ENCODE measurements around the gene E2F2. TPM values are rescaled to one million over a fixed set of nuclear protein-coding genes. Genes with fewer than 3 reads are reported as not detected.

The E2F2 gene
- total RNA-seq, 2 experiments from 2014 or later = 31.3 to 33.8 TPM

- H3K27me3 Mint-ChIP-seq (ENCODE audit: low read depth) = peaks cover 15% of the 10 kb centered on the region
- no peaks in the 10 kb centered on the region for H3K9me3 Mint-ChIP-seq
- intact Hi-C loops (cut with micrococcal nuclease) = loop anchor here (1.0 to 5.0 kb wide), 3 partner anchors 56 to 115 kb away; partner anchors contain the start of gene TCEA3
- H3K36me3 Mint-ChIP-seq (ENCODE audit: low read depth) = no peaks in the 10 kb centered on the region
- peak within 1 kb of the TSS; percentile 83 for H3K4me3 Mint-ChIP-seq
- peak within 1 kb of the TSS; percentile 30 for H3K27ac Mint-ChIP-seq
- CTCF ChIA-PET = interaction anchor here (1.5 to 2.2 kb wide), 2 partner anchors 12 to 80 kb away, joined by 3 to 9 read pairs; no protein-coding TSS in a partner anchor
- H3K4me1 Mint-ChIP-seq (ENCODE audit: low read depth) = peaks cover 12% of the 10 kb centered on the region
- DNase-seq = peak; percentile 30
Measured at GRCh38 chr1:23483321-23484252, 47.4 kb downstream of the E2F2 start, which contains the start of gene ASAP3. Gene ASAP3, minus strand, starts transcription at chr1:23484179. Its CDS starts 46 bp downstream, at chr1:23484133.

- Mint-ChIP-seq H3K27ac (no peak overlapping the region), H3K27me3 (ENCODE audit: low read depth) (peaks cover 15% of the 10 kb centered on the region), H3K4me1 (ENCODE audit: low read depth) (peaks cover 12% of the 10 kb centered on the region), H3K36me3 (ENCODE audit: low read depth) (no peaks in the 10 kb centered on the region), H3K9me3 (no peaks in the 10 kb centered on the region), H3K4me3 (no peak overlapping the region)
- CTCF ChIA-PET = interaction anchor here (1.2 to 1.6 kb wide), 2 partner anchors 58 to 632 kb away, joined by 4 to 7 read pairs; no protein-coding TSS in a partner anchor
- intact Hi-C loops (cut with micrococcal nuclease) = loop anchor here (5.0 kb wide), 1 partner anchor 60 kb away; the partner anchor contains the start of gene TCEA3
- no peak for DNase-seq
Measured at GRCh38 chr1:23481904-23482303, 49.1 kb downstream of the E2F2 start.

GRCh38 chr1:23481026-23481597 is 49.9 kb downstream of the E2F2 start:
- H3K4me1 Mint-ChIP-seq (ENCODE audit: low read depth) = peaks cover 12% of the 10 kb centered on the region
- no peak overlapping the region for H3K4me3 Mint-ChIP-seq
- no peak for DNase-seq
- no peaks in the 10 kb centered on the region for H3K9me3 Mint-ChIP-seq
- peaks cover 15% of the 10 kb centered on the region for H3K27me3 Mint-ChIP-seq (ENCODE audit: low read depth)
- H3K36me3 Mint-ChIP-seq (ENCODE audit: low read depth) = no peaks in the 10 kb centered on the region
- intact Hi-C loops (cut with micrococcal nuclease) = loop anchor here (5.0 kb wide), 1 partner anchor 59 kb away; the partner anchor contains the start of gene TCEA3
- H3K27ac Mint-ChIP-seq = no peak overlapping the region
- CTCF ChIA-PET = interaction anchor here (1.2 to 1.6 kb wide), 4 partner anchors 16 to 631 kb away, joined by 4 to 7 read pairs (median 5); no protein-coding TSS in a partner anchor

GRCh38 chr1:23480187-23481025 is 50.6 kb downstream of the E2F2 start:
- intact Hi-C loops (cut with micrococcal nuclease) = loop anchor here (5.0 kb wide), 1 partner anchor 58 kb away; the partner anchor contains the start of gene TCEA3
- H3K9me3 Mint-ChIP-seq = no peaks in the 10 kb centered on the region
- peaks cover 12% of the 10 kb centered on the region for H3K4me1 Mint-ChIP-seq (ENCODE audit: low read depth)
- no peaks in the 10 kb centered on the region for H3K36me3 Mint-ChIP-seq (ENCODE audit: low read depth)
- H3K4me3 Mint-ChIP-seq = no peak overlapping the region
- H3K27ac Mint-ChIP-seq = no peak overlapping the region
- H3K27me3 Mint-ChIP-seq (ENCODE audit: low read depth) = peaks cover 15% of the 10 kb centered on the region
- CTCF ChIA-PET = interaction anchor here (1.4 to 1.6 kb wide), 3 partner anchors 17 to 157 kb away, joined by 5 to 7 read pairs (median 5); no protein-coding TSS in a partner anchor
- no peak for DNase-seq

GRCh38 chr1:23479666-23479941 is 51.4 kb downstream of the E2F2 start:
- Mint-ChIP-seq H3K4me3 (no peak overlapping the region), H3K4me1 (ENCODE audit: low read depth) (peaks cover 7% of the 10 kb centered on the region), H3K27me3 (ENCODE audit: low read depth) (peaks cover 15% of the 10 kb centered on the region), H3K9me3 (no peaks in the 10 kb centered on the region), H3K36me3 (ENCODE audit: low read depth) (no peaks in the 10 kb centered on the region), H3K27ac (no peak overlapping the region)
- DNase-seq = no peak
- intact Hi-C loops (cut with micrococcal nuclease) = no loop called here
- CTCF ChIA-PET = no interaction called here

GRCh38 chr1:23478896-23479665 is 52.0 kb downstream of the E2F2 start:
- Mint-ChIP-seq H3K27me3 (ENCODE audit: low read depth) (peaks cover 15% of the 10 kb centered on the region), H3K4me3 (no peak overlapping the region), H3K36me3 (ENCODE audit: low read depth) (no peaks in the 10 kb centered on the region), H3K27ac (no peak overlapping the region), H3K4me1 (ENCODE audit: low read depth) (peaks cover 7% of the 10 kb centered on the region), H3K9me3 (no peaks in the 10 kb centered on the region)
- CTCF ChIA-PET = no interaction called here
- DNase-seq = no peak
- intact Hi-C loops (cut with micrococcal nuclease) = no loop called here

GRCh38 chr1:23477359-23478144 is 53.5 kb downstream of the E2F2 start:
- no peaks in the 10 kb centered on the region for H3K36me3 Mint-ChIP-seq (ENCODE audit: low read depth)

GRCh38 chr1:23475641-23476040 is 55.4 kb downstream of the E2F2 start:
- no peak overlapping the region for H3K27ac Mint-ChIP-seq
- H3K9me3 Mint-ChIP-seq = no peaks in the 10 kb centered on the region
- no peak overlapping the region for H3K4me3 Mint-ChIP-seq
- no peaks in the 10 kb centered on the region for H3K4me1 Mint-ChIP-seq (ENCODE audit: low read depth)
- H3K36me3 Mint-ChIP-seq (ENCODE audit: low read depth) = no peaks in the 10 kb centered on the region
- CTCF ChIA-PET = interaction anchor here (1.0 kb wide), 1 partner anchor 64 kb away, joined by 5 read pairs; no protein-coding TSS in a partner anchor
- H3K27me3 Mint-ChIP-seq (ENCODE audit: low read depth) = no peaks in the 10 kb centered on the region
- intact Hi-C loops (cut with micrococcal nuclease) = no loop called here
- no peak for DNase-seq

More at GRCh38 chr1:23477359-23478144, 53.5 kb downstream of the E2F2 start:
- DNase-seq = no peak
- intact Hi-C loops (cut with micrococcal nuclease) = no loop called here
- Mint-ChIP-seq H3K4me3 (no peak overlapping the region), H3K27ac (no peak overlapping the region), H3K9me3 (no peaks in the 10 kb centered on the region), H3K27me3 (ENCODE audit: low read depth) (peaks cover 7% of the 10 kb centered on the region), H3K4me1 (ENCODE audit: low read depth) (no peaks in the 10 kb centered on the region)
- CTCF ChIA-PET = no interaction called here

- H3K27me3 Mint-ChIP-seq (ENCODE audit: low read depth) = no peaks in the 10 kb centered on the region
- no peaks in the 10 kb centered on the region for H3K9me3 Mint-ChIP-seq
- CTCF ChIA-PET = interaction anchor here (1.0 kb wide), 1 partner anchor 65 kb away, joined by 5 read pairs; no protein-coding TSS in a partner anchor
- intact Hi-C loops (cut with micrococcal nuclease) = no loop called here
- no peak overlapping the region for H3K4me3 Mint-ChIP-seq
- DNase-seq = no peak
- no peaks in the 10 kb centered on the region for H3K36me3 Mint-ChIP-seq (ENCODE audit: low read depth)
- H3K27ac Mint-ChIP-seq = no peak overlapping the region
- H3K4me1 Mint-ChIP-seq (ENCODE audit: low read depth) = no peaks in the 10 kb centered on the region
Measured at GRCh38 chr1:23475134-23475628, 55.9 kb downstream of the E2F2 start.

GRCh38 chr1:23473037-23473800 is 57.8 kb downstream of the E2F2 start:
- no peaks in the 10 kb centered on the region for H3K27me3 Mint-ChIP-seq (ENCODE audit: low read depth)
- no peak for DNase-seq
- CTCF ChIA-PET = interaction anchor here (0.9 kb wide), 1 partner anchor 22 kb away, joined by 3 read pairs; no protein-coding TSS in a partner anchor
- intact Hi-C loops (cut with micrococcal nuclease) = no loop called here
- no peaks in the 10 kb centered on the region for H3K36me3 Mint-ChIP-seq (ENCODE audit: low read depth)
- no peak overlapping the region for H3K27ac Mint-ChIP-seq
- no peak overlapping the region for H3K4me3 Mint-ChIP-seq
- H3K9me3 Mint-ChIP-seq = no peaks in the 10 kb centered on the region
- H3K4me1 Mint-ChIP-seq (ENCODE audit: low read depth) = no peaks in the 10 kb centered on the region
